HepG2 (cell line): Measurements from ENCODE around the gene RHOT2. TPM values are rescaled to one million over a fixed set of nuclear protein-coding genes. Genes with fewer than 3 reads are reported as not detected.

Experiments
- ARNT ChIP-seq: fragments of 450-650 bp; IDR thresholded peaks from 2 replicates; pipeline ENCODE4 v1.6.1; 2017
- CBX2 ChIP-seq, 2 experiments: fragments of 200-600 bp in 1 of 2; sonication (generic); formaldehyde crosslinking in 1 of 2; IDR thresholded peaks; 2 replicates each; pipeline versions ENCODE4 v1.7.0 to v1.8.1; 2018 to 2022; ENCODE audit warnings: low read depth in 2 of 2, low read length in 1 of 2, mild to moderate bottlenecking in 1 of 2, missing genetic modification reagents in 1 of 2
- GATAD1 ChIP-seq: IDR thresholded peaks from 2 replicates; pipeline ENCODE4 v1.6.1; 2016; ENCODE audit warnings: missing genetic modification reagents, missing compliant biosample characterization
- PRMT3 ChIP-seq: sonication (generic); formaldehyde crosslinking; IDR thresholded peaks from 2 replicates; pipeline ENCODE4 v1.8.1; 2022; ENCODE audit warnings: low read depth, mild to moderate bottlenecking, moderate library complexity, missing genetic modification reagents, borderline replicate concordance
- RAD51 ChIP-seq: fragments of 450-650 bp; IDR thresholded peaks from 2 replicates; pipeline ENCODE4 v1.6.1; 2016; ENCODE audit warnings: borderline replicate concordance
- SRSF4 ChIP-seq: fragments of 200-400 bp; formaldehyde crosslinking; IDR thresholded peaks from one replicate; pipeline ENCODE4 v1.6.1; 2018; ENCODE audit warnings: mild to moderate bottlenecking, low read depth, low read length, moderate library complexity; ENCODE audit not compliant: poor library complexity, severe bottlenecking
- ZFP36 ChIP-seq: fragments of 150-350 bp; IDR thresholded peaks from 2 replicates; pipeline ENCODE4 v1.6.1; 2018; ENCODE audit warnings: borderline replicate concordance, low read length, low read depth; ENCODE audit not compliant: partially characterized antibody
- ZFP90 ChIP-seq: sonication (generic); formaldehyde crosslinking; IDR thresholded peaks from 2 replicates; pipeline ENCODE4 v1.8.0; 2022; ENCODE audit warnings: missing genetic modification reagents, mild to moderate bottlenecking, inconsistent platforms, borderline replicate concordance
- ZNF432 ChIP-seq: sonication (generic); formaldehyde crosslinking; IDR thresholded peaks from 2 replicates; pipeline ENCODE4 v1.5.0; 2020; ENCODE audit warnings: missing genetic modification reagents, mild to moderate bottlenecking, borderline replicate concordance
- polyA plus RNA-seq, 8 experiments: library from polyadenylated mRNA; depleted of rRNA in 3 of 8; stranded (reverse) in 7 of 8; unstranded in 1 of 8; fragments of >200 nt; fragmentation: Illumina TruSeq in 4 of 8; extraction: Trizol in 4 of 8; gene quantifications; 2 replicates each; pipeline versions ENCODE4 v1.2.1 to v1.2.3, GENCODE V29; 2011 to 2016; ENCODE audit warnings: low read depth in 4 of 8, missing spikeins in 1 of 8, mixed read lengths in 1 of 8; ENCODE audit not compliant: insufficient read depth in 1 of 8
- total RNA-seq, 5 experiments: library from RNA; depleted of rRNA; stranded (reverse); fragments of >200 nt; fragmentation: Illumina TruSeq; extraction: Trizol; gene quantifications; 2 replicates each; pipeline ENCODE4 v1.2.3, GENCODE V29; 2016; ENCODE audit warnings: low read depth in 1 of 5
- TF ChIP-seq, protein P1 (sequence below): sonication (generic); formaldehyde crosslinking; IDR thresholded peaks from 2 replicates; pipeline ENCODE4 v1.4.0; 2020; ENCODE audit warnings: missing genetic modification reagents
- TF ChIP-seq, protein P2 (sequence below): sonication (generic); formaldehyde crosslinking; IDR thresholded peaks from 2 replicates; pipeline ENCODE4 v1.9.0; 2021; ENCODE audit warnings: mild to moderate bottlenecking, missing genetic modification reagents
- TF ChIP-seq, protein P3 (sequence below): sonication (generic); formaldehyde crosslinking; IDR thresholded peaks from 2 replicates; pipeline ENCODE4 v1.4.0; 2020; ENCODE audit warnings: missing genetic modification reagents
- TF ChIP-seq, protein P4 (sequence below), 2 experiments: IDR thresholded peaks; 2 replicates each; pipeline ENCODE4 v1.6.1; 2011 to 2012; ENCODE audit warnings: low read length in 2 of 2, borderline replicate concordance in 1 of 2, low read depth in 1 of 2, mild to moderate bottlenecking in 1 of 2, moderate library complexity in 1 of 2
- TF ChIP-seq, protein P5 (sequence below): sonication (generic); formaldehyde crosslinking; conservative IDR thresholded peaks from 2 replicates; pipeline ENCODE4 v1.4.0; 2020; ENCODE audit warnings: missing genetic modification reagents

Gene RHOT2
- total and polyA plus RNA-seq, 2 of the 13 experiments (the other 11 are each of a cell fraction or from before 2014, with no cell fraction given), result 63.6 to 76.9 TPM

DNA sequence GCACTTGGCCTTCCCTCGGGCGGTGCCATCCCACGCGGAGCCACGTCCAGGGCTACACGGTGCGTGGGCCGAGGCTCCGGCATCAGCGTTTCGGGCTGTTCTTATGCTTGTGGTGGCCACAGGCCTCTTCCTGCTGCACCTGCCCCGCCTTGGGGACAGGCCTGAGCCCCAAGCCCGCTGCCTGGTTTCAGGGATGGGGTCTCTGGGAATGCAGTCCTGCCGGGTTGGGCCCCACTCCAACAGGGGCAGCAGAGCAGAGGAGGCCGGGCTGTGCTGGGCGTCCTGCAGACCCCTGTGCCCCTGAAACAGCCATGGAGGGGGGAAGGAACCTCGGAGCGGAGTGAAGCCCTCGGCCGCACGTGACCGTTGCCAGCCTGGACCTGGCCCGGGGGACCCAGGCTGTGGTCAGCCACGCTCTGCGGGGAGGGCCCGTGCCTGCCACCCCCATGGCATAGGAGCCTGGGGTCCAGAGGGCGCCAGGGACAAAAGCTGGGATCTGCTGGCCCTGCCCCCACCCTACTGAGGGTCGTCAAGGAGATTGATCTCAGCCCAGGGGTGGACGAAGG lies 37.6 kb upstream of the RHOT2 start (continued):
- TF ChIP-seq, protein P1, sequence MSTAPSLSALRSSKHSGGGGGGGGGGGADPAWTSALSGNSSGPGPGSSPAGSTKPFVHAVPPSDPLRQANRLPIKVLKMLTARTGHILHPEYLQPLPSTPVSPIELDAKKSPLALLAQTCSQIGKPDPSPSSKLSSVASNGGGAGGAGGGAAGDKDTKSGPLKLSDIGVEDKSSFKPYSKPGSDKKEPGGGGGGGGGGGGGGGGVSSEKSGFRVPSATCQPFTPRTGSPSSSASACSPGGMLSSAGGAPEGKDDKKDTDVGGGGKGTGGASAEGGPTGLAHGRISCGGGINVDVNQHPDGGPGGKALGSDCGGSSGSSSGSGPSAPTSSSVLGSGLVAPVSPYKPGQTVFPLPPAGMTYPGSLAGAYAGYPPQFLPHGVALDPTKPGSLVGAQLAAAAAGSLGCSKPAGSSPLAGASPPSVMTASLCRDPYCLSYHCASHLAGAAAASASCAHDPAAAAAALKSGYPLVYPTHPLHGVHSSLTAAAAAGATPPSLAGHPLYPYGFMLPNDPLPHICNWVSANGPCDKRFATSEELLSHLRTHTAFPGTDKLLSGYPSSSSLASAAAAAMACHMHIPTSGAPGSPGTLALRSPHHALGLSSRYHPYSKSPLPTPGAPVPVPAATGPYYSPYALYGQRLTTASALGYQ (CRISPR knock-in tag), result peak; percentile 73; the same call in 1 of the 2 replicates
- TF ChIP-seq ZFP90 (CRISPR knock-in tag) (peak; percentile 87), PRMT3 (CRISPR knock-in tag) (0 out of 2 replicates have a peak, but pooled peaks have one; percentile 58), RAD51 (no peak), CBX2 (IDR thresholded peaks at IDR 0.05; ENCODE audit: low read depth, low read length) (no peak), CBX2 (CRISPR knock-in tag; IDR thresholded peaks at IDR 0.05; ENCODE audit: low read depth) (no peak), GATAD1 (no peak), SRSF4 (no peak), ZNF432 (CRISPR knock-in tag) (no peak), ZFP36 (no peak), ARNT (no peak)
- TF ChIP-seq, protein P2, sequence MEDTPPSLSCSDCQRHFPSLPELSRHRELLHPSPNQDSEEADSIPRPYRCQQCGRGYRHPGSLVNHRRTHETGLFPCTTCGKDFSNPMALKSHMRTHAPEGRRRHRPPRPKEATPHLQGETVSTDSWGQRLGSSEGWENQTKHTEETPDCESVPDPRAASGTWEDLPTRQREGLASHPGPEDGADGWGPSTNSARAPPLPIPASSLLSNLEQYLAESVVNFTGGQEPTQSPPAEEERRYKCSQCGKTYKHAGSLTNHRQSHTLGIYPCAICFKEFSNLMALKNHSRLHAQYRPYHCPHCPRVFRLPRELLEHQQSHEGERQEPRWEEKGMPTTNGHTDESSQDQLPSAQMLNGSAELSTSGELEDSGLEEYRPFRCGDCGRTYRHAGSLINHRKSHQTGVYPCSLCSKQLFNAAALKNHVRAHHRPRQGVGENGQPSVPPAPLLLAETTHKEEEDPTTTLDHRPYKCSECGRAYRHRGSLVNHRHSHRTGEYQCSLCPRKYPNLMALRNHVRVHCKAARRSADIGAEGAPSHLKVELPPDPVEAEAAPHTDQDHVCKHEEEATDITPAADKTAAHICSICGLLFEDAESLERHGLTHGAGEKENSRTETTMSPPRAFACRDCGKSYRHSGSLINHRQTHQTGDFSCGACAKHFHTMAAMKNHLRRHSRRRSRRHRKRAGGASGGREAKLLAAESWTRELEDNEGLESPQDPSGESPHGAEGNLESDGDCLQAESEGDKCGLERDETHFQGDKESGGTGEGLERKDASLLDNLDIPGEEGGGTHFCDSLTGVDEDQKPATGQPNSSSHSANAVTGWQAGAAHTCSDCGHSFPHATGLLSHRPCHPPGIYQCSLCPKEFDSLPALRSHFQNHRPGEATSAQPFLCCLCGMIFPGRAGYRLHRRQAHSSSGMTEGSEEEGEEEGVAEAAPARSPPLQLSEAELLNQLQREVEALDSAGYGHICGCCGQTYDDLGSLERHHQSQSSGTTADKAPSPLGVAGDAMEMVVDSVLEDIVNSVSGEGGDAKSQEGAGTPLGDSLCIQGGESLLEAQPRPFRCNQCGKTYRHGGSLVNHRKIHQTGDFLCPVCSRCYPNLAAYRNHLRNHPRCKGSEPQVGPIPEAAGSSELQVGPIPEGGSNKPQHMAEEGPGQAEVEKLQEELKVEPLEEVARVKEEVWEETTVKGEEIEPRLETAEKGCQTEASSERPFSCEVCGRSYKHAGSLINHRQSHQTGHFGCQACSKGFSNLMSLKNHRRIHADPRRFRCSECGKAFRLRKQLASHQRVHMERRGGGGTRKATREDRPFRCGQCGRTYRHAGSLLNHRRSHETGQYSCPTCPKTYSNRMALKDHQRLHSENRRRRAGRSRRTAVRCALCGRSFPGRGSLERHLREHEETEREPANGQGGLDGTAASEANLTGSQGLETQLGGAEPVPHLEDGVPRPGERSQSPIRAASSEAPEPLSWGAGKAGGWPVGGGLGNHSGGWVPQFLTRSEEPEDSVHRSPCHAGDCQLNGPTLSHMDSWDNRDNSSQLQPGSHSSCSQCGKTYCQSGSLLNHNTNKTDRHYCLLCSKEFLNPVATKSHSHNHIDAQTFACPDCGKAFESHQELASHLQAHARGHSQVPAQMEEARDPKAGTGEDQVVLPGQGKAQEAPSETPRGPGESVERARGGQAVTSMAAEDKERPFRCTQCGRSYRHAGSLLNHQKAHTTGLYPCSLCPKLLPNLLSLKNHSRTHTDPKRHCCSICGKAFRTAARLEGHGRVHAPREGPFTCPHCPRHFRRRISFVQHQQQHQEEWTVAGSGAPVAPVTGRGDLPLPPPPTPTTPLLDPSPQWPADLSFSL, result no peak
- TF ChIP-seq, protein P3, sequence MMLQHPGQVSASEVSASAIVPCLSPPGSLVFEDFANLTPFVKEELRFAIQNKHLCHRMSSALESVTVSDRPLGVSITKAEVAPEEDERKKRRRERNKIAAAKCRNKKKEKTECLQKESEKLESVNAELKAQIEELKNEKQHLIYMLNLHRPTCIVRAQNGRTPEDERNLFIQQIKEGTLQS (CRISPR knock-in tag), result no peak
- TF ChIP-seq, protein P4, sequence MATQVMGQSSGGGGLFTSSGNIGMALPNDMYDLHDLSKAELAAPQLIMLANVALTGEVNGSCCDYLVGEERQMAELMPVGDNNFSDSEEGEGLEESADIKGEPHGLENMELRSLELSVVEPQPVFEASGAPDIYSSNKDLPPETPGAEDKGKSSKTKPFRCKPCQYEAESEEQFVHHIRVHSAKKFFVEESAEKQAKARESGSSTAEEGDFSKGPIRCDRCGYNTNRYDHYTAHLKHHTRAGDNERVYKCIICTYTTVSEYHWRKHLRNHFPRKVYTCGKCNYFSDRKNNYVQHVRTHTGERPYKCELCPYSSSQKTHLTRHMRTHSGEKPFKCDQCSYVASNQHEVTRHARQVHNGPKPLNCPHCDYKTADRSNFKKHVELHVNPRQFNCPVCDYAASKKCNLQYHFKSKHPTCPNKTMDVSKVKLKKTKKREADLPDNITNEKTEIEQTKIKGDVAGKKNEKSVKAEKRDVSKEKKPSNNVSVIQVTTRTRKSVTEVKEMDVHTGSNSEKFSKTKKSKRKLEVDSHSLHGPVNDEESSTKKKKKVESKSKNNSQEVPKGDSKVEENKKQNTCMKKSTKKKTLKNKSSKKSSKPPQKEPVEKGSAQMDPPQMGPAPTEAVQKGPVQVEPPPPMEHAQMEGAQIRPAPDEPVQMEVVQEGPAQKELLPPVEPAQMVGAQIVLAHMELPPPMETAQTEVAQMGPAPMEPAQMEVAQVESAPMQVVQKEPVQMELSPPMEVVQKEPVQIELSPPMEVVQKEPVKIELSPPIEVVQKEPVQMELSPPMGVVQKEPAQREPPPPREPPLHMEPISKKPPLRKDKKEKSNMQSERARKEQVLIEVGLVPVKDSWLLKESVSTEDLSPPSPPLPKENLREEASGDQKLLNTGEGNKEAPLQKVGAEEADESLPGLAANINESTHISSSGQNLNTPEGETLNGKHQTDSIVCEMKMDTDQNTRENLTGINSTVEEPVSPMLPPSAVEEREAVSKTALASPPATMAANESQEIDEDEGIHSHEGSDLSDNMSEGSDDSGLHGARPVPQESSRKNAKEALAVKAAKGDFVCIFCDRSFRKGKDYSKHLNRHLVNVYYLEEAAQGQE (IDR thresholded peaks at IDR 0.05; ENCODE audit: borderline replicate concordance in 1 of 2, low read depth in 1 of 2, low read length in 2 of 2), result no peak
- TF ChIP-seq, protein P5, sequence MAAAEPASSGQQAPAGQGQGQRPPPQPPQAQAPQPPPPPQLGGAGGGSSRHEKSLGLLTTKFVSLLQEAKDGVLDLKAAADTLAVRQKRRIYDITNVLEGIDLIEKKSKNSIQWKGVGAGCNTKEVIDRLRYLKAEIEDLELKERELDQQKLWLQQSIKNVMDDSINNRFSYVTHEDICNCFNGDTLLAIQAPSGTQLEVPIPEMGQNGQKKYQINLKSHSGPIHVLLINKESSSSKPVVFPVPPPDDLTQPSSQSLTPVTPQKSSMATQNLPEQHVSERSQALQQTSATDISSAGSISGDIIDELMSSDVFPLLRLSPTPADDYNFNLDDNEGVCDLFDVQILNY (CRISPR knock-in tag), result no peak
